ENCODE measurements around the gene IGBP1.
"Not testable (repeated sequence)": the region's sequence is repeated elsewhere in the genome, so short reads cannot be mapped to it uniquely, and the experiment has no call there.

Gene IGBP1

DNA sequence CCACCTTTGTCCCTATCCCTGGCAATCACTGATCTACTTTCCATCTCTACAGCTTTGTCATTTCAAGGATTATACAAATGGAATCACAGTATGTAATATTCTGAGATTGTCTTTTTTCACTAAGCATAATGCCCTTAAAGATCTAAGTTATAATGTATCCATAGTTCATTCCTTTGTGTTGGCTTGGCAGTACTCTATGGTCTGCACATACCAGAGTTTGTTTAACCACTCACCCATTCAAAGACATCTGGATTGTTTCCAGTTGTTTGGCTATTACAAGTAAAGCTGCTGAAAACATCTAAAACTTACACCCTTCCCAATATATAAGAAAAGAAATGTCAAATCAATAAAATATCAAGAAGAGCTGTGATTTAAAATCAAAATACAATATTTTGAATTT lies 75.2 kb downstream of the IGBP1 start:
- Histone ChIP-seq H3K4me3 (ENCODE audit: control insufficient read depth in 1 of 7, extremely low read depth in 1 of 7, insufficient read depth in 4 of 7, low read depth in 2 of 7, low read length in 6 of 7) (no peak overlapping the region), H3K27ac (ENCODE audit: insufficient read depth in 1 of 2, low read depth in 1 of 2, low read length in 2 of 2, poor library complexity in 1 of 2, severe bottlenecking in 2 of 2) (no peak overlapping the region), H3K27me3 (replicated peaks in 2 of 5; ENCODE audit: control insufficient read depth in 4 of 5, insufficient read depth in 5 of 5, low read length in 4 of 5) (peaks cover 0 to 2% (median 0%) of the 10 kb centered on the region in 5 experiments), H3K4me1 (ENCODE audit: control extremely low read depth in 1 of 4, control insufficient read depth in 4 of 4, insufficient read depth in 4 of 4, low read length in 3 of 4) (no peaks in the 10 kb centered on the region), H3K9me3 (ENCODE audit: control extremely low read depth in 1 of 5, control insufficient read depth in 4 of 5, insufficient read depth in 2 of 5, low read depth in 1 of 5, low read length in 4 of 5) (no peaks in the 10 kb centered on the region), H3K36me3 (ENCODE audit: control insufficient read depth in 4 of 4, insufficient read depth in 4 of 4, low read length in 3 of 4) (no peaks in the 10 kb centered on the region)
- DNase-seq: no peak
- POLR2A ChIA-PET: no interaction called here
- CTCF ChIA-PET: no interaction called here

DNA sequence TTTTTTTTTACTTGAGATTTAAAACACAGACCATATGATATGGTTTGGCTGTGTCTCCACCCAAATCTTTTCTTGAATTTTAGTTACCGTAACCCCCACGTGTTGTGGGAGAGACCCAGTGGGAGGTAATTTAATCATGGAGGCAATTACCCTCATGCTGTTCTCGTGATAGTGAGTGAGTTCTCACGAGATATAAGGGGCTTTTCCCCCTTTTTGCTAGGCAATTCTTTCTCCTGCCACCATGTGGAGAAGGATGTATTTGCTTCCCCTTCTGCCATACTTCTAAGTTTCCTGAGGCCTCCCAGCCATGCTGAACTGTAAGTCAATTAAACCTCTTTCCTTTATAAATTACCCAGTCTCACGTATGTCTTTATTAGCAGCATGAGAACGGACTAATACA lies 76.3 kb downstream of the IGBP1 start:
- POLR2A ChIA-PET: not testable (repeated sequence)
- 73% methylated on average over 4 of the region's 6 CpGs for WGBS (ENCODE audit: insufficient coverage)

More for the DNA sequence above, 76.3 kb downstream of the IGBP1 start:
- H3K9me3 ChIP-seq (ENCODE audit: control extremely low read depth in 1 of 5, control insufficient read depth in 4 of 5, insufficient read depth in 2 of 5, low read depth in 1 of 5, low read length in 4 of 5); H3K4me3 ChIP-seq (ENCODE audit: control insufficient read depth in 1 of 7, extremely low read depth in 1 of 7, insufficient read depth in 4 of 7, low read depth in 2 of 7, low read length in 6 of 7); H3K27ac ChIP-seq (ENCODE audit: insufficient read depth in 1 of 2, low read depth in 1 of 2, low read length in 2 of 2, poor library complexity in 1 of 2, severe bottlenecking in 2 of 2); DNase-seq; H3K27me3 ChIP-seq (replicated peaks in 2 of 5; ENCODE audit: control insufficient read depth in 4 of 5, insufficient read depth in 5 of 5, low read length in 4 of 5); H3K4me1 ChIP-seq (ENCODE audit: control extremely low read depth in 1 of 4, control insufficient read depth in 4 of 4, insufficient read depth in 4 of 4, low read length in 3 of 4); H3K36me3 ChIP-seq (ENCODE audit: control insufficient read depth in 4 of 4, insufficient read depth in 4 of 4, low read length in 3 of 4); CTCF ChIA-PET: not testable (repeated sequence)
